ENCODE measurements around the gene PDE5A.
A peak's percentile ranks its signal among the peaks of the same experiment; 100 is the strongest.

PDE5A gene

GRCh38 chr4:119579823-119580222 lies 48.8 kb downstream of the PDE5A start:
- no peak for DNase-seq
- Mint-ChIP-seq H3K4me3 (no peak overlapping the region), H3K36me3 (ENCODE audit: low read depth) (peaks cover 32% of the 10 kb centered on the region), H3K9me3 (peaks cover 32% of the 10 kb centered on the region), H3K27me3 (ENCODE audit: low read depth, poor library complexity) (no peaks in the 10 kb centered on the region), H3K27ac (no peak overlapping the region), H3K4me1 (no peaks in the 10 kb centered on the region)
- TF ChIP-seq, protein P1, sequence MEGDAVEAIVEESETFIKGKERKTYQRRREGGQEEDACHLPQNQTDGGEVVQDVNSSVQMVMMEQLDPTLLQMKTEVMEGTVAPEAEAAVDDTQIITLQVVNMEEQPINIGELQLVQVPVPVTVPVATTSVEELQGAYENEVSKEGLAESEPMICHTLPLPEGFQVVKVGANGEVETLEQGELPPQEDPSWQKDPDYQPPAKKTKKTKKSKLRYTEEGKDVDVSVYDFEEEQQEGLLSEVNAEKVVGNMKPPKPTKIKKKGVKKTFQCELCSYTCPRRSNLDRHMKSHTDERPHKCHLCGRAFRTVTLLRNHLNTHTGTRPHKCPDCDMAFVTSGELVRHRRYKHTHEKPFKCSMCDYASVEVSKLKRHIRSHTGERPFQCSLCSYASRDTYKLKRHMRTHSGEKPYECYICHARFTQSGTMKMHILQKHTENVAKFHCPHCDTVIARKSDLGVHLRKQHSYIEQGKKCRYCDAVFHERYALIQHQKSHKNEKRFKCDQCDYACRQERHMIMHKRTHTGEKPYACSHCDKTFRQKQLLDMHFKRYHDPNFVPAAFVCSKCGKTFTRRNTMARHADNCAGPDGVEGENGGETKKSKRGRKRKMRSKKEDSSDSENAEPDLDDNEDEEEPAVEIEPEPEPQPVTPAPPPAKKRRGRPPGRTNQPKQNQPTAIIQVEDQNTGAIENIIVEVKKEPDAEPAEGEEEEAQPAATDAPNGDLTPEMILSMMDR (IDR thresholded peaks at IDR 0.05) = no peak

- no peak overlapping the region for H3K27ac Mint-ChIP-seq
- DNase-seq = no peak
These were observed 58.2 kb downstream of the PDE5A start for GRCh38 chr4:119570401-119570800.

GRCh38 chr4:119564106-119564505 lies 64.5 kb downstream of the PDE5A start:
- H3K27me3 Mint-ChIP-seq (ENCODE audit: low read depth, poor library complexity) = no peaks in the 10 kb centered on the region
- peaks cover 35% of the 10 kb centered on the region for H3K9me3 Mint-ChIP-seq
- no peaks in the 10 kb centered on the region for H3K4me1 Mint-ChIP-seq
- H3K27ac Mint-ChIP-seq = no peak overlapping the region
- DNase-seq = no peak
- peaks cover 57% of the 10 kb centered on the region for H3K36me3 Mint-ChIP-seq (ENCODE audit: low read depth)
- H3K4me3 Mint-ChIP-seq = no peak overlapping the region
- TF ChIP-seq, protein P1 (IDR thresholded peaks at IDR 0.05) = no peak

More at GRCh38 chr4:119570401-119570800, 58.2 kb downstream of the PDE5A start:
- no peaks in the 10 kb centered on the region for H3K4me1 Mint-ChIP-seq
- peaks cover 28% of the 10 kb centered on the region for H3K9me3 Mint-ChIP-seq
- peaks cover 45% of the 10 kb centered on the region for H3K36me3 Mint-ChIP-seq (ENCODE audit: low read depth)
- TF ChIP-seq, protein P1 (IDR thresholded peaks at IDR 0.05) = no peak
- H3K4me3 Mint-ChIP-seq = no peak overlapping the region
- H3K27me3 Mint-ChIP-seq (ENCODE audit: low read depth, poor library complexity) = no peaks in the 10 kb centered on the region

DNA sequence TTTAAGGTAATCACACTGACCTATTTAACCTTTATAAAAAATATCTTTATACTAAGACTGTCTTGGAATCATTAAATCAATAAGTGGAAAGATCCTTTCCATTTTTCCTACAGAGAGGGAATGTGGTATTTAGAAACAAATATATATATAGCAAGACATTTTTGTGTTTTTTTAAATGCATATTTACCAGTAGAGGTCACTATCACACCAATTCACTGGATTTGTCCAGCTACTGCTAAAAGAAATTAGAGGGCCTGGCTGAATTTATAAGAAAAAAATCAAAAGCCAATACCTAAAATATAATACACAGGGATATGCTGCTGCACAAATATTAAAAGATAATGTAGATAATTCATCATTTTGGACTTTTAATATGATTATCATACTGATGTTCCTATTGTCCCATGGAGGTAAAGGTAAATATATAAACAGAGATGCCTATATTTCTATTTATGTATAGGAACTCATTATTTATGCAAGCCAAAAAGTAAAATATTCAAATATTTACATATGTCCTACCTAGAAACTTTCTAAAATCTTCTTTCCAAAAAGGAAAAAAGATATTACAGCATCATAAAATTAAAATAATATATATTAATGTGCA lies 69.5 kb downstream of the PDE5A start:
- no peaks in the 10 kb centered on the region for H3K27me3 Mint-ChIP-seq (ENCODE audit: low read depth, poor library complexity)
- no peak for DNase-seq
- TF ChIP-seq, protein P1 (IDR thresholded peaks at IDR 0.05) = peak; percentile 50
- H3K4me3 Mint-ChIP-seq = no peak overlapping the region
- no peak overlapping the region for H3K27ac Mint-ChIP-seq
- no peaks in the 10 kb centered on the region for H3K4me1 Mint-ChIP-seq
- peaks cover 32% of the 10 kb centered on the region for H3K36me3 Mint-ChIP-seq (ENCODE audit: low read depth)
- peaks cover 14% of the 10 kb centered on the region for H3K9me3 Mint-ChIP-seq

DNA sequence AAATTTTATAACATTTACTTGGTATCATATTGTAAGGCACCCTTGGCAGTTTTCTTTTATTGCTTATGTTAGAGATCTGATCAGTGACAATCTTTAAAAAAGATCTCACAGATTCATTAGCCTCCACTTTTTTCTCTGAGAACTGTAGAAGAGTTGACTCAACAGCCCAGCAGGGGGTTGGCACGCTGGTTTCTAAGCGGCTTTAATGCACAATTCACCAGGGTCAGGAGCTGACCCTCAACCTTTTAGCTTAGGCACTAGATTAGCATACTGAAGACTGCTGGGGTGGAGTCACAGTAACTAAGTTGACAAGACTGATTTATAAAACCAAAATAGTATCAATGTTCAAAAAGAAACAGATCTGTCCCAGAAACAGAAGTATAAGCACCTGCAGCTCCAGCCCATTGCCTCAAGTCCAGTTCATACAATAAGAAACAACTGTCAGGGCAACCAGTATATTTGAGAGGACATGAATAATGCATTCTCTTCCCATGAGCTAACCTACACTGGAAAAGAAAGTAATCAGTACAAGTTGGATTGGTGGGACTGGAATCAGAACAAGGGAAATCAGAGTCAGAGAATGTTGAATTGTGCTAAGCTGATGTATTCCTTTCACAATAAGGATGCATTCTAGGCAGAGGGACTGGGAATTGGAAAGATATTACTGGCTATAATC lies 77.6 kb downstream of the PDE5A start:
- no peak overlapping the region for H3K4me3 Mint-ChIP-seq
- no peak overlapping the region for H3K27ac Mint-ChIP-seq
- TF ChIP-seq, protein P1 (IDR thresholded peaks at IDR 0.05) = no peak
- H3K27me3 Mint-ChIP-seq (ENCODE audit: low read depth, poor library complexity) = peaks cover 2% of the 10 kb centered on the region
- no peaks in the 10 kb centered on the region for H3K9me3 Mint-ChIP-seq
- peak; percentile 10 for DNase-seq
- H3K4me1 Mint-ChIP-seq = peaks cover 12% of the 10 kb centered on the region
- H3K36me3 Mint-ChIP-seq (ENCODE audit: low read depth) = peaks cover 25% of the 10 kb centered on the region

- Mint-ChIP-seq H3K4me1 (peaks cover 12% of the 10 kb centered on the region), H3K9me3 (no peaks in the 10 kb centered on the region), H3K27ac (no peak overlapping the region), H3K27me3 (ENCODE audit: low read depth, poor library complexity) (peaks cover 2% of the 10 kb centered on the region), H3K4me3 (no peak overlapping the region), H3K36me3 (ENCODE audit: low read depth) (peaks cover 25% of the 10 kb centered on the region)
- TF ChIP-seq, protein P1 (IDR thresholded peaks at IDR 0.05) = no peak
- no peak for DNase-seq
These were observed 79.0 kb downstream of the PDE5A start for GRCh38 chr4:119549639-119550038.

Data from nephron progenitor cell (in vitro differentiated cells).